Neural cell (in vitro differentiated cells): Measurements from ENCODE around the gene TBC1D19.
"Not testable (repeated sequence)": the region's sequence is repeated elsewhere in the genome, so short reads cannot be mapped to it uniquely, and the experiment has no call there.

Experiments
- CTCF ChIP-seq: fragments of 450-650 bp; IDR thresholded peaks from 2 replicates; pipeline ENCODE4 v1.5.1; 2014; ENCODE audit warnings: antibody characterized with exemption, mild to moderate bottlenecking, moderate library complexity; ENCODE audit not compliant: poor library complexity, severe bottlenecking
- MXI1 ChIP-seq: fragments of 450-650 bp; conservative IDR thresholded peaks from 2 replicates; pipeline ENCODE4 v1.6.1; 2014; ENCODE audit warnings: antibody characterized with exemption, mild to moderate bottlenecking; ENCODE audit not compliant: poor library complexity, severe bottlenecking
- POLR2AphosphoS5 ChIP-seq: IDR thresholded peaks from 2 replicates; pipeline ENCODE4 v1.6.1; 2012
- REST ChIP-seq: IDR thresholded peaks from 2 replicates; pipeline ENCODE4 v1.6.1; 2012; ENCODE audit warnings: borderline replicate concordance

- not testable (repeated sequence) for TF ChIP-seq CTCF, POLR2AphosphoS5, REST, MXI1
Observed at GRCh38 chr4:26593557-26593956, 9.7 kb downstream of the TBC1D19 start.
